MM.1S (cell line): Measurements from ENCODE around the gene FAM131A.

Experiments used
- EZH2 ChIP-seq: fragments of 300-600 bp; sonication (generic); optimal IDR thresholded peaks from 2 replicates; pipeline ENCODE3; 2017; ENCODE audit warnings: low read depth, mild to moderate bottlenecking, antibody characterized with exemption, low read length, mixed read lengths
- TF ChIP-seq, protein P1 (sequence below): fragments of 300-600 bp; sonication (generic); IDR thresholded peaks from 2 replicates; pipeline ENCODE4 v1.5.1; 2016; ENCODE audit warnings: antibody characterized with exemption, low read length, mixed read lengths

DNA sequence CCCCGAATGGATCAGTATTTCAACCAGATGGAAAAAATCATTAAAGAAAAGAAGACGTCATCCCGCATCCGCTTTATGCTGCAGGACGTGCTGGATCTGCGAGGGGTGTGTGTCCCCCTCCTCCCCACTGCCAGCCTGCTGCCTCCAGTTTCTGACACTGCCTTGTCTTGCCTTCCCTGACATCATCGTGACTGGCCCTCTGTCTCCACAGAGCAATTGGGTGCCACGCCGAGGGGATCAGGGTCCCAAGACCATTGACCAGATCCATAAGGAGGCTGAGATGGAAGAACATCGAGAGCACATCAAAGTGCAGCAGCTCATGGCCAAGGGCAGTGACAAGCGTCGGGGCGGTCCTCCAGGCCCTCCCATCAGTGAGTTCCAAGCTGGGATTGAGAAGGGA, 12.1 kb upstream of the FAM131A start:
- TF ChIP-seq, protein P1, sequence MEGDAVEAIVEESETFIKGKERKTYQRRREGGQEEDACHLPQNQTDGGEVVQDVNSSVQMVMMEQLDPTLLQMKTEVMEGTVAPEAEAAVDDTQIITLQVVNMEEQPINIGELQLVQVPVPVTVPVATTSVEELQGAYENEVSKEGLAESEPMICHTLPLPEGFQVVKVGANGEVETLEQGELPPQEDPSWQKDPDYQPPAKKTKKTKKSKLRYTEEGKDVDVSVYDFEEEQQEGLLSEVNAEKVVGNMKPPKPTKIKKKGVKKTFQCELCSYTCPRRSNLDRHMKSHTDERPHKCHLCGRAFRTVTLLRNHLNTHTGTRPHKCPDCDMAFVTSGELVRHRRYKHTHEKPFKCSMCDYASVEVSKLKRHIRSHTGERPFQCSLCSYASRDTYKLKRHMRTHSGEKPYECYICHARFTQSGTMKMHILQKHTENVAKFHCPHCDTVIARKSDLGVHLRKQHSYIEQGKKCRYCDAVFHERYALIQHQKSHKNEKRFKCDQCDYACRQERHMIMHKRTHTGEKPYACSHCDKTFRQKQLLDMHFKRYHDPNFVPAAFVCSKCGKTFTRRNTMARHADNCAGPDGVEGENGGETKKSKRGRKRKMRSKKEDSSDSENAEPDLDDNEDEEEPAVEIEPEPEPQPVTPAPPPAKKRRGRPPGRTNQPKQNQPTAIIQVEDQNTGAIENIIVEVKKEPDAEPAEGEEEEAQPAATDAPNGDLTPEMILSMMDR, result no peak
- TF ChIP-seq EZH2, result no peak
